Testis (tissue), 3 donors: ENCODE measurements around the gene PPP1CB. TPM values are rescaled to one million over a fixed set of nuclear protein-coding genes. Genes with fewer than 3 reads are reported as not detected.

Experiments used
- DNase-seq: peaks from one replicate; pipeline ENCODE4 v3.0.0-alpha.2; 2019
- H3K27ac ChIP-seq, 2 donors: fragments of 200-600 bp; sonication (generic); one replicate each; pipeline ENCODE4 v1.5.1; 2019
- H3K27me3 ChIP-seq: fragments of 200-600 bp; sonication (generic); one replicate; pipeline ENCODE4 v1.5.1; 2019
- H3K36me3 ChIP-seq: fragments of 200-600 bp; sonication (generic); one replicate; pipeline ENCODE4 v1.5.1; 2017; ENCODE audit warnings: low read depth; ENCODE audit errors: missing control alignments
- H3K4me1 ChIP-seq: fragments of 200-600 bp; sonication (generic); one replicate; pipeline ENCODE4 v1.5.1; 2019
- H3K4me3 ChIP-seq, 2 donors: fragments of 200-600 bp; sonication (generic); one replicate each; pipeline ENCODE4 v1.5.1; 2017 to 2019
- H3K9me3 ChIP-seq: fragments of 200-600 bp; sonication (generic); one replicate; pipeline ENCODE4 v1.5.1; 2017
- POLR2A ChIP-seq: fragments of 450-650 bp; IDR thresholded peaks from one replicate; pipeline ENCODE4 v1.6.1; 2017; ENCODE audit warnings: antibody characterized with exemption, mild to moderate bottlenecking, moderate library complexity
- WGBS, 2 donors: methylation state at CpG; one replicate each; pipeline ENCODE4 v1.1.5; 2018; 5-methylcytosine and 5-hydroxymethylcytosine counted together
- intact Hi-C: fragments of 100-400 bp; cut with DNase I; formaldehyde crosslinking; loops from one replicate; pipeline ENCODE4 v1.15.1; 2023; ENCODE audit warnings: low total_unique reads
- polyA plus RNA-seq: library from polyadenylated mRNA; stranded (reverse); fragments of 350-450 nt; fragmentation: Illumina TruSeq; extraction: RNeasy Lipid Tissue Mini Kit (QIAGEN cat#74804); gene quantifications from one replicate; pipeline ENCODE4 v1.2.3, GENCODE V29; 2014; ENCODE audit warnings: low read depth, low replicate concordance; ENCODE audit not compliant: insufficient read depth
- total RNA-seq, 2 donors: library from RNA; depleted of rRNA; stranded (reverse); fragments of >200 nt; gene quantifications; one replicate each; pipeline ENCODE4 v1.2.3, GENCODE V29; 2016
- TF ChIP-seq, protein P1 (sequence below), 3 experiments: fragments of 450-650 bp in 2 of 3; fragments of 200-600 bp in 1 of 3; sonication (generic) in 1 of 3; IDR thresholded peaks; one replicate each; pipeline ENCODE4 v1.5.1; 2016 to 2019; ENCODE audit warnings: antibody characterized with exemption in 3 of 3, mild to moderate bottlenecking in 2 of 3, moderate library complexity in 1 of 3

The PPP1CB gene
- total and polyA plus RNA-seq, 3 donors from 2014 or later, result 84.8 to 204 (median 175) TPM

GRCh38 chr2:28721601-28722191 lies 29.9 kb upstream of the PPP1CB start:
- DNase-seq, result no peak
- H3K27ac ChIP-seq, result no peak overlapping the region
- no peaks in the 10 kb centered on the region for H3K9me3 ChIP-seq
- H3K36me3 ChIP-seq, result no peaks in the 10 kb centered on the region
- intact Hi-C loops, result no loop called here
- no peaks in the 10 kb centered on the region for H3K4me1 ChIP-seq
- no peaks in the 10 kb centered on the region for H3K27me3 ChIP-seq
- TF ChIP-seq, protein P1, sequence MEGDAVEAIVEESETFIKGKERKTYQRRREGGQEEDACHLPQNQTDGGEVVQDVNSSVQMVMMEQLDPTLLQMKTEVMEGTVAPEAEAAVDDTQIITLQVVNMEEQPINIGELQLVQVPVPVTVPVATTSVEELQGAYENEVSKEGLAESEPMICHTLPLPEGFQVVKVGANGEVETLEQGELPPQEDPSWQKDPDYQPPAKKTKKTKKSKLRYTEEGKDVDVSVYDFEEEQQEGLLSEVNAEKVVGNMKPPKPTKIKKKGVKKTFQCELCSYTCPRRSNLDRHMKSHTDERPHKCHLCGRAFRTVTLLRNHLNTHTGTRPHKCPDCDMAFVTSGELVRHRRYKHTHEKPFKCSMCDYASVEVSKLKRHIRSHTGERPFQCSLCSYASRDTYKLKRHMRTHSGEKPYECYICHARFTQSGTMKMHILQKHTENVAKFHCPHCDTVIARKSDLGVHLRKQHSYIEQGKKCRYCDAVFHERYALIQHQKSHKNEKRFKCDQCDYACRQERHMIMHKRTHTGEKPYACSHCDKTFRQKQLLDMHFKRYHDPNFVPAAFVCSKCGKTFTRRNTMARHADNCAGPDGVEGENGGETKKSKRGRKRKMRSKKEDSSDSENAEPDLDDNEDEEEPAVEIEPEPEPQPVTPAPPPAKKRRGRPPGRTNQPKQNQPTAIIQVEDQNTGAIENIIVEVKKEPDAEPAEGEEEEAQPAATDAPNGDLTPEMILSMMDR (IDR thresholded peaks at IDR 0.05), result no peak
- no peak for TF ChIP-seq POLR2A
- 82 to 83% methylated on average over 7 of the region's 7 CpGs for WGBS, 2 donors
- H3K4me3 ChIP-seq, result no peak overlapping the region

DNA sequence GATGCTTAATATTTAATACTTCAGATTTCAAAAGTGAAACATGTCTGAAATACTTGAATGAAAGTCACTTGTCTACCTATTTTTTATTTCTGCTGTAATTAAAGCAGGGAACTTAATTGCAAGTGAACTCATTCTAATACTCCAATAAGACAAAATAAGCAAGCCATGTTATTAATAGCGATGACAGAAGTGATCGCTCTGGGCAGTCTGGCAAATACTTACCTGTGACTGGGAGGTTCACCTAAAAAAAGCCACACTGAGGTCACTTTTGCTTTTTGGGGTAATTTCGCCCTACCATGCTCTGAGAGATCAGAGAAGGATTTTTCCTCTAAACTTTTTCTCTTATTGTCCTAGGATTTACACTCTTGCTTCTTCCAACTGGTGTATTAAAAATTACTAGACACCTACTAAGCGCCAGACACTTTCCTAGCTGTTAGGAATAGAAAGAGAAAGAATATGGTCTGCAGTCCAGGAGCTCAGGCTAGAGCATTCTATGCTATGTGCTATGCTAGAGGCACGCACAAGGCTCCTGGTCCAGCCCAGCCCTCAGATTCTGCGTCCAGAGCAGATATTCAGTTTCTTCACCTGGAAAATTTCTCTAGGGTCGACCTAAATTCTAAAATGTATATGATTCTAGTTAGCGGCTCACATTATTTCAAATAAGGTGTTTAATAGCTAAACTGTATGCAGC lies 26.5 kb upstream of the PPP1CB start:
- TF ChIP-seq POLR2A, result no peak
- TF ChIP-seq, protein P1 (IDR thresholded peaks at IDR 0.05), result no peak
- WGBS, 2 donors, result 89 to 97% methylated on average over 8 of the region's 8 CpGs

GRCh38 chr2:28726177-28726576 lies 25.5 kb upstream of the PPP1CB start:
- no peaks in the 10 kb centered on the region for H3K27me3 ChIP-seq
- no peaks in the 10 kb centered on the region for H3K36me3 ChIP-seq
- no peak for TF ChIP-seq POLR2A
- TF ChIP-seq, protein P1 (IDR thresholded peaks at IDR 0.05), result no peak
- H3K9me3 ChIP-seq, result no peaks in the 10 kb centered on the region
- no peaks in the 10 kb centered on the region for H3K4me1 ChIP-seq
- WGBS, 2 donors, result 77 to 93% methylated on average over 4 of the region's 4 CpGs
- intact Hi-C loops, result no loop called here
- no peak overlapping the region for H3K4me3 ChIP-seq
- no peak overlapping the region for H3K27ac ChIP-seq
- DNase-seq, result no peak

More for the DNA sequence above, 26.5 kb upstream of the PPP1CB start:
- no peak overlapping the region for H3K4me3 ChIP-seq
- no peak overlapping the region for H3K27ac ChIP-seq
- no peak for DNase-seq
- H3K4me1 ChIP-seq, result no peaks in the 10 kb centered on the region
- H3K9me3 ChIP-seq, result no peaks in the 10 kb centered on the region
- no peaks in the 10 kb centered on the region for H3K36me3 ChIP-seq
- intact Hi-C loops, result no loop called here
- no peaks in the 10 kb centered on the region for H3K27me3 ChIP-seq

- no peak for DNase-seq
- no peaks in the 10 kb centered on the region for H3K36me3 ChIP-seq
- intact Hi-C loops, result no loop called here
- H3K4me1 ChIP-seq, result no peaks in the 10 kb centered on the region
- no peaks in the 10 kb centered on the region for H3K27me3 ChIP-seq
- no peak overlapping the region for H3K27ac ChIP-seq
- no peaks in the 10 kb centered on the region for H3K9me3 ChIP-seq
- H3K4me3 ChIP-seq, result no peak overlapping the region
- TF ChIP-seq, protein P1 (IDR thresholded peaks at IDR 0.05), result no peak
- TF ChIP-seq POLR2A, result no peak
Observed at GRCh38 chr2:28729698-28730097, 21.9 kb upstream of the PPP1CB start.
